HCT116 (cell line): Measurements from ENCODE around the gene FOXC2. TPM values are rescaled to one million over a fixed set of nuclear protein-coding genes. Genes with fewer than 3 reads are reported as not detected.
A peak's percentile ranks its signal among the peaks of the same experiment; 100 is the strongest.

Source experiments
- ATAC-seq: fragments of 200-7000 bp; cut with Tn5 transposase; 2 replicates; pipeline ENCODE4 v1.9.1; 2020; ENCODE audit warnings: mild to moderate bottlenecking, moderate library complexity
- BruUV-seq: library from RNA; stranded (reverse); fragments of 400-500 nt; replicated peaks from 2 replicates; lab custom pipeline; 2021; lab: Mats Ljungman, UMichigan
- CTCF ChIA-PET: fragments of 300-600 bp; sonication (Branson Sonifier 250); formaldehyde crosslinking; loops from one replicate; lab custom pipeline; 2021; ENCODE audit warnings: antibody characterized with exemption; lab: Charles Lee
- POLR2A ChIA-PET: fragments of 300-600, 350-600 bp; sonication (Branson Sonifier 250); formaldehyde crosslinking; loops from one replicate; lab custom pipeline; 2021; ENCODE audit warnings: antibody characterized with exemption; lab: Charles Lee
- RAD21 ChIA-PET, 2 experiments: fragments of 300-600 bp; sonication (Branson Sonifier 250); formaldehyde crosslinking; loops; one replicate each; lab custom pipeline; 2023; ENCODE audit warnings: low total read pairs in 2 of 2; ENCODE audit not compliant: uncharacterized antibody in 2 of 2, unreplicated experiment in 2 of 2, low non-redundant PET in 1 of 2; lab: Charles Lee
- DNase-seq: peaks from one replicate; pipeline ENCODE4 v3.0.0-alpha.2; 2010; ENCODE audit warnings: low read depth, low spot score
- H2AFZ ChIP-seq: fragments of 200-600 bp; shearing (Covaris generic), sonication (generic); 2 replicates; pipeline ENCODE4 v1.6.1; 2017; ENCODE audit warnings: low read depth, mixed run types, mixed read lengths, antibody characterized with exemption, low read length; ENCODE audit not compliant: poor library complexity, severe bottlenecking
- H3K27ac ChIP-seq: 2 replicates; pipeline ENCODE4 v1.5.1; 2012; ENCODE audit warnings: low read depth, low read length
- H3K27me3 ChIP-seq: fragments of 200-600 bp; sonication (generic); 2 replicates; pipeline ENCODE4 v1.6.1; 2016; ENCODE audit warnings: mixed run types, low read length, mixed read lengths; ENCODE audit not compliant: insufficient read depth
- H3K36me3 ChIP-seq, 2 experiments: fragments of 200-500 bp in 1 of 2; fragments of 200-600 bp in 1 of 2; sonication (Bioruptor generic) in 1 of 2; sonication (generic) in 1 of 2; 2 replicates each; pipeline versions ENCODE4 v1.5.1 to v1.6.1; 2014 to 2016; ENCODE audit warnings: low read length in 2 of 2, inconsistent platforms in 1 of 2, mixed read lengths in 1 of 2, mixed run types in 1 of 2; ENCODE audit not compliant: insufficient read depth in 2 of 2, control insufficient read depth in 1 of 2
- H3K4me1 ChIP-seq, 2 experiments: fragments of 200-600 bp in 1 of 2; sonication (generic) in 1 of 2; 2 replicates each; pipeline versions ENCODE4 v1.5.1 to v1.6.1; 2012 to 2017; ENCODE audit warnings: low read length in 2 of 2, inconsistent platforms in 1 of 2, mild to moderate bottlenecking in 1 of 2, mixed read lengths in 1 of 2, mixed run types in 1 of 2, moderate library complexity in 1 of 2; ENCODE audit not compliant: insufficient read depth in 2 of 2, control insufficient read depth in 1 of 2
- H3K4me2 ChIP-seq: fragments of 200-600 bp; sonication (generic); 2 replicates; pipeline ENCODE4 v1.6.1; 2017; ENCODE audit warnings: mixed run types, low read length, mixed read lengths
- H3K4me3 ChIP-seq, 2 experiments: fragments of 200-600 bp in 1 of 2; sonication (generic) in 1 of 2; replicated peaks in 1 of 2; 2 replicates each; pipeline ENCODE4 v1.5.1; 2011 to 2016; ENCODE audit warnings: low read length in 2 of 2, control low read depth in 1 of 2, low read depth in 1 of 2, mild to moderate bottlenecking in 1 of 2, mixed read lengths in 1 of 2, mixed run types in 1 of 2
- H3K79me2 ChIP-seq: fragments of 200-600 bp; sonication (generic); 2 replicates; pipeline ENCODE4 v1.6.1; 2017; ENCODE audit warnings: mild to moderate bottlenecking, mixed run types, low read length, moderate library complexity, mixed read lengths; ENCODE audit not compliant: insufficient read depth
- H3K9ac ChIP-seq: fragments of 200-600 bp; sonication (generic); 2 replicates; pipeline ENCODE4 v1.6.1; 2016; ENCODE audit warnings: low read length, mixed read lengths
- H3K9me2 ChIP-seq: fragments of 200-600 bp; sonication (generic), shearing (Covaris generic); 2 replicates; pipeline ENCODE4 v1.6.1; 2017; ENCODE audit warnings: mixed run types, mild to moderate bottlenecking, moderate library complexity; ENCODE audit not compliant: insufficient read depth
- H3K9me3 ChIP-seq, 2 experiments: fragments of 200-500 bp in 1 of 2; fragments of 200-600 bp in 1 of 2; sonication (Bioruptor generic) in 1 of 2; sonication (generic) in 1 of 2; 2 replicates each; pipeline ENCODE4 v1.6.1; 2014 to 2017; ENCODE audit warnings: low read length in 2 of 2, mixed read lengths in 2 of 2, inconsistent platforms in 1 of 2, low read depth in 1 of 2, mild to moderate bottlenecking in 1 of 2, mixed run types in 1 of 2, moderate library complexity in 1 of 2; ENCODE audit not compliant: control insufficient read depth in 1 of 2, insufficient read depth in 1 of 2
- H4K20me1 ChIP-seq: fragments of 200-600 bp; sonication (generic), shearing (Covaris generic); 2 replicates; pipeline ENCODE4 v1.6.1; 2017; ENCODE audit warnings: mixed run types, mild to moderate bottlenecking, moderate library complexity; ENCODE audit not compliant: insufficient read depth
- CBX3 ChIP-seq: IDR thresholded peaks from 2 replicates; pipeline ENCODE4 v1.6.1; 2012; ENCODE audit warnings: low read depth
- CEBPB ChIP-seq: IDR thresholded peaks from 2 replicates; pipeline ENCODE4 v1.6.1; 2012; ENCODE audit warnings: low read depth
- EGR1 ChIP-seq: IDR thresholded peaks from 2 replicates; pipeline ENCODE4 v1.6.1; 2012; ENCODE audit warnings: low read depth
- EZH2 ChIP-seq: fragments of 200-600 bp; sonication (generic); IDR thresholded peaks from 2 replicates; pipeline ENCODE4 v1.6.1; 2017; ENCODE audit warnings: antibody characterized with exemption, mixed run types
- FOSL1 ChIP-seq: IDR thresholded peaks from 2 replicates; pipeline ENCODE4 v1.6.1; 2012; ENCODE audit warnings: low read depth
- JUND ChIP-seq: IDR thresholded peaks from 2 replicates; pipeline ENCODE4 v1.6.1; 2012
- POLR2A ChIP-seq: IDR thresholded peaks from 2 replicates; pipeline ENCODE4 v1.7.0; 2011; ENCODE audit warnings: borderline replicate concordance; ENCODE audit not compliant: insufficient read depth, insufficient read length; ENCODE audit errors: extremely low read depth
- POLR2AphosphoS5 ChIP-seq: IDR thresholded peaks from 2 replicates; pipeline ENCODE4 v1.6.1; 2011; ENCODE audit warnings: mild to moderate bottlenecking, low read depth, low read length, moderate library complexity
- SIN3A ChIP-seq: IDR thresholded peaks from 2 replicates; pipeline ENCODE4 v1.6.1; 2012; ENCODE audit warnings: low read depth
- SP1 ChIP-seq: IDR thresholded peaks from 2 replicates; pipeline ENCODE4 v1.6.1; 2012; ENCODE audit warnings: low read depth
- SRF ChIP-seq: IDR thresholded peaks from 2 replicates; pipeline ENCODE4 v1.6.1; 2012; ENCODE audit warnings: low read depth
- YY1 ChIP-seq: IDR thresholded peaks from 2 replicates; pipeline ENCODE4 v1.6.1; 2011; ENCODE audit warnings: low read length, low read depth, moderate library complexity, mild to moderate bottlenecking; ENCODE audit not compliant: insufficient replicate concordance; ENCODE audit errors: extremely low read depth
- ZBTB33 ChIP-seq: IDR thresholded peaks from 2 replicates; pipeline ENCODE4 v1.6.1; 2011; ENCODE audit warnings: mild to moderate bottlenecking, low read length, moderate library complexity; ENCODE audit not compliant: insufficient replicate concordance; ENCODE audit errors: extremely low read depth
- ZFX ChIP-seq: fragments of 450-650 bp; IDR thresholded peaks from 2 replicates; pipeline ENCODE4 v1.6.1; 2017
- intact Hi-C: fragments of 100-400 bp; cut with micrococcal nuclease; formaldehyde crosslinking; loops from 2 replicates; pipeline ENCODE4 v1.10.0; 2022
- total RNA-seq: library from RNA; stranded (reverse); gene quantifications from one replicate; pipeline ENCODE4 v1.2.1, GENCODE V29; 2021; ENCODE audit not compliant: unreplicated experiment
- TF ChIP-seq, protein P1 (sequence below), 3 experiments: fragments of 200-600 bp in 1 of 3; sonication (generic) in 1 of 3; IDR thresholded peaks in 2 of 3; conservative IDR thresholded peaks in 1 of 3; 2 replicates each; pipeline ENCODE4 v1.5.1; 2012 to 2017; ENCODE audit warnings: low read depth in 2 of 3, low read length in 2 of 3, antibody characterized with exemption in 1 of 3, borderline replicate concordance in 1 of 3, control low read depth in 1 of 3, mild to moderate bottlenecking in 1 of 3, mixed read lengths in 1 of 3, mixed run types in 1 of 3, moderate library complexity in 1 of 3; ENCODE audit not compliant: insufficient read depth in 1 of 3

Gene FOXC2
- total RNA-seq, 1 experiment from 2014 or later = 0.22 TPM

- H3K4me2 ChIP-seq = peak overlapping the region; percentile 20
- POLR2A ChIA-PET = interaction anchor here (0.7 to 1.8 kb wide), 2 partner anchors 9 to 14 kb away, joined by 3 to 5 read pairs; no protein-coding TSS in a partner anchor
- RAD21 ChIA-PET = no interaction called here
- H3K9me3 ChIP-seq = no peaks in the 10 kb centered on the region
- H3K36me3 ChIP-seq = no peaks in the 10 kb centered on the region
- DNase-seq (no peak), ATAC-seq (no peak)
- peaks cover 0 to 17% of the 10 kb centered on the region in 2 experiments; a peak in 1 of 4 replicates for H3K4me1 ChIP-seq
- H3K27ac ChIP-seq = no peak overlapping the region
- no TSS peak for BruUV-seq
- no peaks in the 10 kb centered on the region for H3K79me2 ChIP-seq
- TF ChIP-seq POLR2AphosphoS5 (no peak), FOSL1 (no peak), CEBPB (no peak), ZFX (no peak), SIN3A (no peak), POLR2A (no peak), YY1 (no peak), EZH2 (no peak), ZBTB33 (no peak), JUND (no peak), SP1 (no peak), EGR1 (no peak), CBX3 (no peak), SRF (no peak)
- TF ChIP-seq, protein P1, sequence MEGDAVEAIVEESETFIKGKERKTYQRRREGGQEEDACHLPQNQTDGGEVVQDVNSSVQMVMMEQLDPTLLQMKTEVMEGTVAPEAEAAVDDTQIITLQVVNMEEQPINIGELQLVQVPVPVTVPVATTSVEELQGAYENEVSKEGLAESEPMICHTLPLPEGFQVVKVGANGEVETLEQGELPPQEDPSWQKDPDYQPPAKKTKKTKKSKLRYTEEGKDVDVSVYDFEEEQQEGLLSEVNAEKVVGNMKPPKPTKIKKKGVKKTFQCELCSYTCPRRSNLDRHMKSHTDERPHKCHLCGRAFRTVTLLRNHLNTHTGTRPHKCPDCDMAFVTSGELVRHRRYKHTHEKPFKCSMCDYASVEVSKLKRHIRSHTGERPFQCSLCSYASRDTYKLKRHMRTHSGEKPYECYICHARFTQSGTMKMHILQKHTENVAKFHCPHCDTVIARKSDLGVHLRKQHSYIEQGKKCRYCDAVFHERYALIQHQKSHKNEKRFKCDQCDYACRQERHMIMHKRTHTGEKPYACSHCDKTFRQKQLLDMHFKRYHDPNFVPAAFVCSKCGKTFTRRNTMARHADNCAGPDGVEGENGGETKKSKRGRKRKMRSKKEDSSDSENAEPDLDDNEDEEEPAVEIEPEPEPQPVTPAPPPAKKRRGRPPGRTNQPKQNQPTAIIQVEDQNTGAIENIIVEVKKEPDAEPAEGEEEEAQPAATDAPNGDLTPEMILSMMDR (IDR thresholded peaks at IDR 0.05 in 2 of 3, conservative IDR thresholded peaks at IDR 0.05 in 1 of 3; ENCODE audit: borderline replicate concordance in 1 of 3, insufficient read depth in 1 of 3, low read depth in 2 of 3, low read length in 2 of 3) = no peak
- no peak overlapping the region for H3K9ac ChIP-seq
- intact Hi-C loops = no loop called here
- no peak overlapping the region for H2AFZ ChIP-seq
- peaks cover 12% of the 10 kb centered on the region; the same call in 1 of the 2 replicates for H3K27me3 ChIP-seq
- no peaks in the 10 kb centered on the region for H4K20me1 ChIP-seq
- no peaks in the 10 kb centered on the region for H3K9me2 ChIP-seq
- no peak overlapping the region for H3K4me3 ChIP-seq
- CTCF ChIA-PET = interaction anchor here (0.8 to 1.8 kb wide), 2 partner anchors 9 to 477 kb away, joined by 3 to 4 read pairs; no protein-coding TSS in a partner anchor
Measured at GRCh38 chr16:86584726-86585721, 18.4 kb downstream of the FOXC2 start.
